H1 (cell line): ENCODE measurements around the gene PTGDR2. TPM values are rescaled to one million over a fixed set of nuclear protein-coding genes. Genes with fewer than 3 reads are reported as not detected.
A peak's percentile ranks its signal among the peaks of the same experiment; 100 is the strongest.

Experiments
- CTCF ChIA-PET: fragments of 300-600 bp; sonication (Branson Sonifier 250); formaldehyde crosslinking; loops from one replicate; lab custom pipeline; 2021; ENCODE audit not compliant: partially characterized antibody; lab: Charles Lee
- POLR2A ChIA-PET: fragments of 300-600 bp; sonication (Branson Sonifier 250); formaldehyde crosslinking; loops from one replicate; lab custom pipeline; 2021; ENCODE audit warnings: inconsistent platforms; ENCODE audit not compliant: partially characterized antibody; lab: Charles Lee
- DNase-seq, 2 experiments: peaks; one replicate each; pipeline versions ENCODE4 v3.0.0 to v3.0.0-alpha.2; 2010 to 2022; ENCODE audit warnings: low spot score in 2 of 2, low read depth in 1 of 2, mixed read lengths in 1 of 2
- FAIRE-seq: peaks from 2 replicates; lab custom pipeline; 2011; peaks lifted over from hg19 to GRCh38; lab: Jason Lieb, UNC
- H2AFZ ChIP-seq: 2 replicates; pipeline ENCODE4 v1.8.1; 2012; ENCODE audit warnings: low read length, inconsistent platforms
- H2AK5ac ChIP-seq: 2 replicates; pipeline ENCODE4 v1.6.1; 2013; ENCODE audit warnings: low read depth, low read length
- H2BK120ac ChIP-seq: replicated peaks from 2 replicates; pipeline ENCODE3; 2013; ENCODE audit warnings: low read depth, low read length, inconsistent platforms
- H2BK12ac ChIP-seq: 2 replicates; pipeline ENCODE4 v1.6.1; 2013; ENCODE audit warnings: low read depth, low read length
- H2BK15ac ChIP-seq: 2 replicates; pipeline ENCODE4 v1.6.1; 2013; ENCODE audit warnings: low read length
- H2BK20ac ChIP-seq: 2 replicates; pipeline ENCODE4 v1.6.1; 2013; ENCODE audit warnings: low read length
- H2BK5ac ChIP-seq: 2 replicates; pipeline ENCODE4 v1.6.1; 2013; ENCODE audit warnings: low read depth, low read length
- H3K14ac ChIP-seq: 2 replicates; pipeline ENCODE4 v1.6.1; 2013; ENCODE audit warnings: inconsistent platforms; ENCODE audit not compliant: insufficient read length
- H3K18ac ChIP-seq: 2 replicates; pipeline ENCODE4 v1.6.1; 2013; ENCODE audit warnings: low read length; ENCODE audit errors: extremely low read depth
- H3K23ac ChIP-seq: 2 replicates; pipeline ENCODE4 v1.6.1; 2013; ENCODE audit warnings: inconsistent platforms; ENCODE audit not compliant: insufficient read length
- H3K23me2 ChIP-seq: 2 replicates; pipeline ENCODE4 v1.6.1; 2013; ENCODE audit warnings: low read depth, low read length
- H3K27ac ChIP-seq: 2 replicates; pipeline ENCODE4 v1.6.1; 2011; ENCODE audit warnings: low read depth, low read length, inconsistent platforms
- H3K27me3 ChIP-seq, 4 experiments: replicated peaks in 1 of 4; 1 replicate in 1 of 4; 2 replicates in 3 of 4; pipeline versions ENCODE4 v1.6.1 to v1.8.1; 2011 to 2013; ENCODE audit warnings: low read length in 3 of 4, mild to moderate bottlenecking in 3 of 4, inconsistent platforms in 2 of 4, mixed read lengths in 2 of 4, moderate library complexity in 1 of 4; ENCODE audit not compliant: control insufficient read depth in 3 of 4, insufficient read depth in 3 of 4; ENCODE audit errors: extremely low read depth in 1 of 4
- H3K36me3 ChIP-seq, 4 experiments: 2 replicates each; pipeline versions ENCODE4 v1.6.1 to v1.8.1; 2011 to 2013; ENCODE audit warnings: mild to moderate bottlenecking in 4 of 4, low read length in 3 of 4, moderate library complexity in 2 of 4, control low read depth in 1 of 4, inconsistent platforms in 1 of 4; ENCODE audit not compliant: insufficient read depth in 4 of 4, control insufficient read depth in 2 of 4
- H3K4ac ChIP-seq: replicated peaks from 2 replicates; pipeline ENCODE3; 2013; ENCODE audit warnings: low read length, low read depth, mixed read lengths, inconsistent platforms; ENCODE audit not compliant: insufficient read length
- H3K4me1 ChIP-seq, 4 experiments: replicated peaks in 1 of 4; 1 replicate in 1 of 4; 2 replicates in 3 of 4; pipeline versions ENCODE4 v1.6.1 to v1.8.1; 2011 to 2013; ENCODE audit warnings: low read length in 3 of 4, inconsistent platforms in 2 of 4, mixed read lengths in 1 of 4; ENCODE audit not compliant: insufficient read depth in 4 of 4, control insufficient read depth in 3 of 4
- H3K4me2 ChIP-seq, 2 experiments: 2 replicates each; pipeline versions ENCODE4 v1.6.1 to v1.8.1; 2011 to 2013; ENCODE audit warnings: low read depth in 2 of 2, low read length in 2 of 2, control low read depth in 1 of 2, inconsistent platforms in 1 of 2, mild to moderate bottlenecking in 1 of 2; ENCODE audit not compliant: insufficient read depth in 1 of 2
- H3K4me3 ChIP-seq, 4 experiments: fragments of 200-600, 300-600 bp in 1 of 4; sonication (generic), shearing (Covaris generic), sonication (Bioruptor Twin) in 1 of 4; 2 replicates each; pipeline versions ENCODE4 v1.5.1 to v1.8.1; 2011 to 2016; ENCODE audit warnings: low read length in 4 of 4, low read depth in 3 of 4, control low read depth in 2 of 4, inconsistent platforms in 2 of 4, mild to moderate bottlenecking in 2 of 4, mixed read lengths in 1 of 4, moderate library complexity in 1 of 4; ENCODE audit not compliant: insufficient read depth in 2 of 4; ENCODE audit errors: extremely low read depth in 1 of 4
- H3K56ac ChIP-seq: replicated peaks from 2 replicates; pipeline ENCODE3; 2013; ENCODE audit warnings: low read depth, mild to moderate bottlenecking, mixed read lengths, low read length, inconsistent platforms; ENCODE audit not compliant: insufficient read length
- H3K79me1 ChIP-seq: 2 replicates; pipeline ENCODE4 v1.6.1; 2013; ENCODE audit warnings: low read depth, low read length, control low read depth
- H3K79me2 ChIP-seq, 2 experiments: 2 replicates each; pipeline versions ENCODE4 v1.6.1 to v1.8.1; 2012 to 2013; ENCODE audit warnings: low read length in 2 of 2, mild to moderate bottlenecking in 2 of 2, inconsistent platforms in 1 of 2; ENCODE audit not compliant: insufficient read depth in 2 of 2, control insufficient read depth in 1 of 2
- H3K9ac ChIP-seq, 4 experiments: replicated peaks in 1 of 4; 1 replicate in 1 of 4; 2 replicates in 3 of 4; pipeline versions ENCODE4 v1.6.1 to v1.8.1; 2011 to 2013; ENCODE audit warnings: low read depth in 3 of 4, low read length in 3 of 4, control low read depth in 2 of 4, mild to moderate bottlenecking in 2 of 4, moderate library complexity in 2 of 4, inconsistent platforms in 1 of 4; ENCODE audit errors: extremely low read depth in 1 of 4
- H3K9me3 ChIP-seq, 2 experiments: 2 replicates each; pipeline versions ENCODE4 v1.6.1 to v1.8.1; 2012 to 2013; ENCODE audit warnings: mild to moderate bottlenecking in 2 of 2, moderate library complexity in 2 of 2, control low read depth in 1 of 2, inconsistent platforms in 1 of 2, low read depth in 1 of 2, low read length in 1 of 2, mixed read lengths in 1 of 2; ENCODE audit not compliant: insufficient read depth in 2 of 2
- H4K20me1 ChIP-seq, 2 experiments: replicated peaks in 1 of 2; 2 replicates each; pipeline versions ENCODE3 to v1.8.1; 2011 to 2013; ENCODE audit warnings: inconsistent platforms in 2 of 2, low read length in 2 of 2, mild to moderate bottlenecking in 1 of 2; ENCODE audit not compliant: insufficient read depth in 2 of 2, control insufficient read depth in 1 of 2
- H4K5ac ChIP-seq: 2 replicates; pipeline ENCODE4 v1.6.1; 2013; ENCODE audit warnings: low read length, low read depth, mixed read lengths, inconsistent platforms; ENCODE audit not compliant: insufficient read length
- H4K8ac ChIP-seq: 2 replicates; pipeline ENCODE4 v1.8.0; 2013; ENCODE audit warnings: mild to moderate bottlenecking, moderate library complexity, low read length, inconsistent platforms; ENCODE audit not compliant: insufficient read depth; ENCODE audit errors: extremely low read depth
- H4K91ac ChIP-seq: replicated peaks from 2 replicates; pipeline ENCODE3; 2013; ENCODE audit warnings: low read length, mixed read lengths, inconsistent platforms; ENCODE audit not compliant: insufficient read length
- CBX5 ChIP-seq: fragments of 300-800, 300-1000 bp; sonication (generic); IDR thresholded peaks from 2 replicates; pipeline ENCODE4 v1.7.1; 2016; ENCODE audit warnings: antibody characterized with exemption, low read length, low read depth
- POLR2A ChIP-seq, 2 experiments: IDR thresholded peaks; 1 replicate in 1 of 2; 2 replicates in 1 of 2; pipeline ENCODE4 v1.6.1; 2011; ENCODE audit warnings: low read depth in 2 of 2, low read length in 2 of 2, mild to moderate bottlenecking in 2 of 2; ENCODE audit errors: control extremely low read depth in 1 of 2
- RAD21 ChIP-seq, 2 experiments: IDR thresholded peaks in 1 of 2; conservative IDR thresholded peaks in 1 of 2; 2 replicates each; pipeline ENCODE4 v1.6.1; 2011; ENCODE audit warnings: low read depth in 2 of 2, low read length in 2 of 2, improper control_type of control experiment in 1 of 2, inconsistent platforms in 1 of 2, mild to moderate bottlenecking in 1 of 2, moderate library complexity in 1 of 2
- SP1 ChIP-seq: IDR thresholded peaks from 2 replicates; pipeline ENCODE4 v1.6.1; 2011; ENCODE audit warnings: low read depth, low read length
- WGBS, 2 experiments: shearing (Covaris generic) in 1 of 2; methylation state at CpG; one replicate each; pipeline versions ENCODE4 v1.1.6 to v1.1.7; 2013 to 2015; ENCODE audit warnings: low lambda C conversion rate in 2 of 2, mixed read lengths in 2 of 2, inconsistent platforms in 1 of 2, low coverage in 1 of 2, missing lambda C conversion rate in 1 of 2; ENCODE audit not compliant: insufficient replicate concordance in 2 of 2, insufficient coverage in 1 of 2, insufficient read length in 1 of 2; ENCODE audit errors: extremely low coverage in 1 of 2, missing lambda C conversion rate in 1 of 2; 5-methylcytosine and 5-hydroxymethylcytosine counted together
- polyA plus RNA-seq, 7 experiments: library from polyadenylated mRNA; depleted of rRNA in 3 of 7; stranded (reverse) in 5 of 7; unstranded in 2 of 7; fragments of >200 nt in 5 of 7; fragments of 200-250 nt in 2 of 7; gene quantifications; 1 replicate in 5 of 7; 2 replicates in 1 of 7; 4 replicates in 1 of 7; pipeline versions ENCODE4 v1.2.1 to v1.2.3, GENCODE V29; 2011 to 2013; ENCODE audit warnings: missing spikeins in 2 of 7, mixed read lengths in 2 of 7
- total RNA-seq: library from RNA; stranded (reverse); fragmentation: NEBNext Ultra II Directional; extraction: Animal tissue kit (Norgen Biotek cat#: 25700); gene quantifications from 2 replicates; pipeline ENCODE4 v1.2.1, GENCODE V29; 2021
- TF ChIP-seq, protein P1 (sequence below), 3 experiments: IDR thresholded peaks; 1 replicate in 2 of 3; 2 replicates in 1 of 3; pipeline versions ENCODE4 v1.5.1 to v1.6.1; 2011; ENCODE audit warnings: low read length in 3 of 3, mild to moderate bottlenecking in 3 of 3, inconsistent platforms in 2 of 3, low read depth in 1 of 3, moderate library complexity in 1 of 3; ENCODE audit not compliant: insufficient read depth in 1 of 3; ENCODE audit errors: control extremely low read depth in 1 of 3

Gene PTGDR2
- total and polyA plus RNA-seq, 2 of the 8 experiments (the other 6 are each of a cell fraction or from before 2014, with no cell fraction given) = 0.20 TPM; not detected in 1

- H3K36me3 ChIP-seq = no peaks in the 10 kb centered on the region
- WGBS, 2 experiments = 72% methylated on average over 6 of the region's 7 CpGs; no CpG with 5 or more reads in 1 of the 2 experiments
- H2BK120ac ChIP-seq = no peak overlapping the region
- no peak overlapping the region for H3K4me2 ChIP-seq
- no peak overlapping the region for H2BK12ac ChIP-seq
- no peak overlapping the region for H4K5ac ChIP-seq
- H3K79me1 ChIP-seq = no peaks in the 10 kb centered on the region; the same call in 1 of the 2 replicates
- H3K4ac ChIP-seq = no peak overlapping the region
- H3K4me3 ChIP-seq = no peak overlapping the region
- no peak for TF ChIP-seq POLR2A (IDR thresholded peaks at IDR 0.05; ENCODE audit: control extremely low read depth in 1 of 2, low read depth in 2 of 2, low read length in 2 of 2)
- TF ChIP-seq, protein P1, sequence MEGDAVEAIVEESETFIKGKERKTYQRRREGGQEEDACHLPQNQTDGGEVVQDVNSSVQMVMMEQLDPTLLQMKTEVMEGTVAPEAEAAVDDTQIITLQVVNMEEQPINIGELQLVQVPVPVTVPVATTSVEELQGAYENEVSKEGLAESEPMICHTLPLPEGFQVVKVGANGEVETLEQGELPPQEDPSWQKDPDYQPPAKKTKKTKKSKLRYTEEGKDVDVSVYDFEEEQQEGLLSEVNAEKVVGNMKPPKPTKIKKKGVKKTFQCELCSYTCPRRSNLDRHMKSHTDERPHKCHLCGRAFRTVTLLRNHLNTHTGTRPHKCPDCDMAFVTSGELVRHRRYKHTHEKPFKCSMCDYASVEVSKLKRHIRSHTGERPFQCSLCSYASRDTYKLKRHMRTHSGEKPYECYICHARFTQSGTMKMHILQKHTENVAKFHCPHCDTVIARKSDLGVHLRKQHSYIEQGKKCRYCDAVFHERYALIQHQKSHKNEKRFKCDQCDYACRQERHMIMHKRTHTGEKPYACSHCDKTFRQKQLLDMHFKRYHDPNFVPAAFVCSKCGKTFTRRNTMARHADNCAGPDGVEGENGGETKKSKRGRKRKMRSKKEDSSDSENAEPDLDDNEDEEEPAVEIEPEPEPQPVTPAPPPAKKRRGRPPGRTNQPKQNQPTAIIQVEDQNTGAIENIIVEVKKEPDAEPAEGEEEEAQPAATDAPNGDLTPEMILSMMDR (IDR thresholded peaks at IDR 0.05; ENCODE audit: control extremely low read depth in 1 of 3, insufficient read depth in 1 of 3, low read depth in 1 of 3, low read length in 3 of 3) = peak; percentile 58 to 76 (median 60)
- no peak for TF ChIP-seq SP1
- peak; percentile 20 to 52; a peak in 3 of 4 replicates for TF ChIP-seq RAD21 (IDR thresholded peaks at IDR 0.05 in 1 of 2, conservative IDR thresholded peaks at IDR 0.05 in 1 of 2; ENCODE audit: low read depth in 2 of 2, low read length in 2 of 2)
- TF ChIP-seq CBX5 = no peak
- H3K79me2 ChIP-seq = peaks cover 6 to 12% of the 10 kb centered on the region in 2 experiments
- no peak overlapping the region for H4K91ac ChIP-seq
- H3K4me1 ChIP-seq = peaks cover 0 to 7% (median 4%) of the 10 kb centered on the region in 4 experiments; a peak in 6 of 7 replicates
- H4K20me1 ChIP-seq = no peaks in the 10 kb centered on the region
- peak overlapping the region; percentile 82; the same call in 1 of the 2 replicates for H2AFZ ChIP-seq
- H3K9me3 ChIP-seq = no peaks in the 10 kb centered on the region
- no peak overlapping the region for H3K27ac ChIP-seq
- FAIRE-seq (no peak), DNase-seq (no peak)
- no peak overlapping the region for H2AK5ac ChIP-seq
- no peak overlapping the region for H2BK5ac ChIP-seq
- ChIA-PET CTCF (interaction anchor here (0.6 to 18.0 kb wide), 26 partner anchors 8 to 349 kb away, joined by 3 to 522 read pairs (median 5); partner anchors contain the start of genes MS4A15 and PRPF19), POLR2A (interaction anchor here (1.2 to 7.3 kb wide), 3 partner anchors 15 to 57 kb away, joined by 4 to 54 read pairs (median 5); partner anchors contain the start of gene PTGDR2)
- H3K9ac ChIP-seq = no peak overlapping the region
- 0 out of 2 replicates have a peak overlapping the region, but pooled peaks have one; percentile 1 for H4K8ac ChIP-seq
- H3K18ac ChIP-seq = no peak overlapping the region
- H3K23ac ChIP-seq = no peak overlapping the region
- no peaks in the 10 kb centered on the region; a peak in 1 of 7 replicates for H3K27me3 ChIP-seq
- no peak overlapping the region for H3K56ac ChIP-seq
- peaks cover 8% of the 10 kb centered on the region; the same call in 1 of the 2 replicates for H3K23me2 ChIP-seq
- no peak overlapping the region for H3K14ac ChIP-seq
- no peak overlapping the region for H2BK20ac ChIP-seq
- no peak overlapping the region for H2BK15ac ChIP-seq
Measured at GRCh38 chr11:60838132-60838531, 17.6 kb downstream of the PTGDR2 start.
